M059J (cell line): ENCODE measurements around the gene TAS2R40. TPM values are rescaled to one million over a fixed set of nuclear protein-coding genes. Genes with fewer than 3 reads are reported as not detected.
"Not testable (repeated sequence)": the region's sequence is repeated elsewhere in the genome, so short reads cannot be mapped to it uniquely, and the experiment has no call there.

Experiments used
- DNase-seq: peaks from one replicate; pipeline ENCODE4 v3.0.0-alpha.2; 2012; ENCODE audit warnings: low read depth
- total RNA-seq: library from RNA; depleted of rRNA; stranded (reverse); fragments of >200 nt; shearing (Covaris generic); gene quantifications from 2 replicates; pipeline ENCODE4 v1.2.3, GENCODE V29; 2014; rRNA removed

The TAS2R40 gene
- total RNA-seq = not detected in 2 replicates

GRCh38 chr7:143221737-143222136 lies at the start of gene TAS2R40:
TAS2R40 (plus strand) TSS chr7:143222037; CDS start chr7:143222079, 42 bp downstream.
- DNase-seq = no peak

- peak; percentile 2 for DNase-seq
Measured at GRCh38 chr7:143172354-143172753, 49.5 kb upstream of the TAS2R40 start.

GRCh38 chr7:143176128-143176527 lies 45.7 kb upstream of the TAS2R40 start:
- DNase-seq = no peak

DNA sequence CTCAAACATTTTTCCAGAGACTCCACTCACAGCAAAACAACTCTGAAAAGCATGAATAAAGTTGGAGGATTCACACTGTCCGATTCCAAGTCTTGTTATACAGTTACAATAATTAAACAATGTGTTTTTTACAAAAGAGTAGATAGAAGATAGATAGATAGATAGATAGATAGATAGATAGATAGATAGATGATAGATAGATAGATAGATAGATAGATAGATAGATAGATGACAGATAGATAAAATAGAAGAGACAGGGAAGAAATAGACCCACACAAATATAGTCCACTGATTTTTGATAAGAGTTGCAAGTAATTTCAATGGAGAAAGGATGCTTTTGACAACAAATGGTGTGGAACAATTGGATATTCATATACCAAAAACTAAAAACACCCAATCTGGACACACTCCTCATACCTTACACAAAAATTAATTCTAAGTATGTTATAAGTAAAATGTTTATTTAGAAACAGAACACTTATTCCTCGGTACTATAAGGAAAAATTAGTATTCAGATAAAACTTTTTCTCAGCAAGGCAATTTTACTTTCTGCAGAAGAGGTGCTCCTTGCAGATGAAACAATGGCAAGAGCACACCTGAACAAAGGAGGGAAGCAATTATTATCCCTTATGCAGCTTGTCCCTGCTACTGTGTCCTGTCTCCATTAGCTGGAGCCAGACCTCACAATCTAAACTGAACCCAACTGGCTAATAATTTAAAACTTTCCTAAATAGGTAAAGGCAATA lies 44.3 kb upstream of the TAS2R40 start:
- DNase-seq = no peak

GRCh38 chr7:143180771-143181170 lies 41.1 kb upstream of the TAS2R40 start:
- not testable (repeated sequence) for DNase-seq

- DNase-seq = no peak
Measured at GRCh38 chr7:143181349-143181748, 40.5 kb upstream of the TAS2R40 start.

DNA sequence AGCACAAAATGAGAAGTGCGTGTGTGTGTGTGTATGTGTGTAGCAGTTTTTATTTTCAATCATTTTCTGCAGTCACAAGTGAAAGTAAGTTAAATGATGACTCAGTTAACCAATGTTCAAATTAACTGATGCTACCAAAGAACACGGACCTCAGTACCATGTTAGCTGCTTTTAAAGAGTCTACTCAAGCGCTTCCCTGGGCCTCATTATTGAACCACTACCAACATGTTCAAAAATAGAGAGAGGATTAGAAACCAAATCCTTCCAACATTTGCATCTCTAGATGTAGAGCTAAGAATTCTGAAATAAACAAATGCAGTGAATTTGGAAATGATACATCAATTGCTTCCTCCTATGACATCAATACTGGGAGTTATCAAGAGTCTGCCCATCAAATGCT lies 38.8 kb upstream of the TAS2R40 start, which contains the start of gene TAS2R39:
TAS2R39 (plus strand) TSS at position 396 of the 400 bp plus-strand sequence; CDS start at position 396, 0 bp downstream.
- no peak for DNase-seq

GRCh38 chr7:143185551-143185950 lies 36.3 kb upstream of the TAS2R40 start:
- DNase-seq = no peak

- DNase-seq = no peak
Measured at GRCh38 chr7:143188994-143189393, 32.8 kb upstream of the TAS2R40 start.

DNA sequence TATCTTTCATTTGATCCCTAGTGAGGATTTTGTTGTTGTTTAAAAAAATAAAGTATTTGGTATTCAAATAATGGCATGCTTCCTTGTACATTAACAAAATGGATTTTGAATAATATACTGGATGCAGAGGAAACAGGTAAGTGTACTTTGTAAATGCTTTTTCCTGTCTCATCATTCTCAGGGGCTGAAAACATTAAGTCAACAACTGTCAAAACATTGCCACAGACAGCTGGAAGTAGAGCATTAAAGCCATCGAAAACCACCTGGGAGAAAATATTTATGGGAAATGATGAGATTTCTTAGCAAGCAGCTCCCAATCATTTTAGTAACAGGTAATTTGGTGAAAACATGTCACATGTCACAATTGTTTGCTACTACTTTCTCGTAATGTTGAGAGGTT lies 28.0 kb upstream of the TAS2R40 start:
- no peak for DNase-seq

DNA sequence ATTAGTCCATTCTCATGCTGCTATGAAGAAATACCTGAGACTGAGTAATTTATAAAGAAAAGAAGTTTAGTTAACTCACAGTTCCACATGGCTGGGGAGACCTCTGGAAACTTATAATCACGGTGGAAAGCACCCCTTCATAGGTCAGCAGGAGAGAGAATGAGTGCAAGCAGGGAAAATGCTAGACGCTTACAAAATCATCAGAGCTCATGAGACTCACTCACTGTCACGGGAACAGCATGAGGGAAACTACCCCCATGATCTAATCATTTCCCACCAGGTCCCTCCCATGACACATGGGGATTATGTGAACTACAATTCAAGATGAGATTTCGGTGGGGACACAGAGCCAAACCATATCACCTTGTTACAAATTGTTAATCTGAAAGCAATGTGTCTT lies 22.8 kb upstream of the TAS2R40 start:
- DNase-seq = no peak

DNA sequence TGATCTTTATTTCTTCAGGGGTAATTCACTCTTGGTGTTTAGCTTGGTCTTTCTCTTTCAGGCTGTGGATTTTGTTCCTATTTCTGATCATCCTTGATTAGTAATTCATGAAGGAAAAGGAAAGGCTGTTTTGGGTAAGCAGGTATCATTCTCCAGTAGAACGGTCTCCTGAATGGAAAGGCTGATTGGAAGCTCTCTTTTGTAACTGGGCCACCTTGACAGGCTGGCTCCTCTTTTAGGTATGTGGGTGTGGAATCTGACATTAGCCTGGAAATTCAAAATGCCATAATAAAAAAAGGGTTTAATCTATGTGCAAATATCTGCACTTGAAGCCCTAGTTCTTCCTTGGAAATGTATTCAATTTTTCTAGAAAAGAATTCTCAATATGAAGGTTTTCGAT lies 19.7 kb upstream of the TAS2R40 start:
- no peak for DNase-seq

DNA sequence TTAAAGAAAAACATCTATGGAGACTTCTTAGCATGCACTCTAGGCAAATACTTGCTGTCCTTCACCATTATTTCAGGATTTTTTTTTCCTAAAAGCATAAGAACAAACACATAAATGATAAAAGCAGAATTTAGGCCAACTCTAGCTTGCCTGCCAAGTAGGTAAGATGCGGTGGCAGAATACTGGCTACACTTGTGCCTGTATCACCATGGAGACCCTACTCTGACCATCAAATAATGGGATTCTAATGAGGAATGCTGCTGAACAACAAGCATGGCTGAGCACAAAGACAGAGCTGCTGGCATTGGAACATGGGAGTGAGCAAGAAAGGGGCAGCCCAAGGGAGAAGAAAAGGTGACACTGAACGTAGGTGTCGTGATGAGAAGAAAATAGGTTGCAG lies 18.5 kb upstream of the TAS2R40 start:
- DNase-seq = no peak

GRCh38 chr7:143205560-143206293 lies 16.1 kb upstream of the TAS2R40 start:
- DNase-seq = peak; percentile 40

DNA sequence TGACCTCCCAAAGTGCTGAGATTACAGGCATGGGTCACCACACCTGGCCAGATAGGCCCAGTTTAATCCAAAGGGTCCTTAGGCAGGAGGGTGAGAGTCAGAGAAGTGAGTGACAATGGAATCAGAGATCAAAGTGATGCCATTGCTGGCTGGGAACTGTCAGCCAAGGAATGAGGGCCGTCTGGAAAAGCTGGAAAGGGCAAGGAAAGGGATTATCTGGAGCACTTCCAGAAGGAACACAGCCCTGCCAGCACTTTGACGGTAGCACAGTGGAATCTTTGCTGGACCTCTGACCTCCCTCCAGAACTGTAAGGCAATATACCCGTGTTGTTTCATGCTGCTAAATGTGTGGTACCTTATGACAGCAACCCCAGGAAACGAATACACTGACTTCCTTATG lies 11.3 kb upstream of the TAS2R40 start:
- no peak for DNase-seq

DNA sequence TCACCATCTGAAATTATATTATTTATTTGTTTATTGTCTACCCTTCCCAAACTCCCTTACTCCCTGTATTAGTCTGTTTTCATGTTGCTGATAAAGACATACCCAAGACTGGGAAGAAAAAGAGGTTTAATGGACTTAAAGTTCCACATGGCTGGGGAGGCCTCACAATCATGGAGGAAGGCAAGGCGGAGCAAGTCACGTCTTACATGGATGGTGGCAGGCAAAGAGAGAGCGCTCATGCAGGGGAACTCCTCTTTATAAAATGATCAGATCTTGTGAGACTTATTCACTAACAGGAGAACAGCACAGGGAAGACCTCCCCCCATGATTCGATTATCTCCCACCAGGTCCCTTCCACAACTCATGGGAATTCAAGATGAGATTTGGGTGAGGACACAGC lies 8.4 kb upstream of the TAS2R40 start:
- DNase-seq = not testable (repeated sequence)

GRCh38 chr7:143214789-143215679 lies 6.8 kb upstream of the TAS2R40 start:
- DNase-seq = peak; percentile 78

DNA sequence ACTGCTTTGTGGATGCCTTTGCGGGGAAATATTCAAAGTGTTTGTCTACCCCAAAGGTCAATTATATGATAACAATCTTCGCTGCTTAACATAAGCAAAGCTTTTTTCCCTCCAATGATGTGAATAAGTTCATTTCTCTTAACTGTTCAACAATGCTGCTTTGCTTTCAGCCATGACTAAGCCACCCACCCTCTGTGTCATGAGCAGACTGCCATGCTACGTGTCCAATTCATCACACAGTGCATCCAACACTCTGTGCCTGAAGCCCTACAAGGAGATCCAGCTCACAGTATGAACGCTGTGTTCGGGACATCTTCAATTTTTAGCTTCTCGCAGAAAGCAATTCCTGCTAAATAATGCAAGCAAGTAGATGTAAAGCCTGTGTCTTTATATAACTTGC lies 5.7 kb upstream of the TAS2R40 start:
- DNase-seq = peak; percentile 5

DNA sequence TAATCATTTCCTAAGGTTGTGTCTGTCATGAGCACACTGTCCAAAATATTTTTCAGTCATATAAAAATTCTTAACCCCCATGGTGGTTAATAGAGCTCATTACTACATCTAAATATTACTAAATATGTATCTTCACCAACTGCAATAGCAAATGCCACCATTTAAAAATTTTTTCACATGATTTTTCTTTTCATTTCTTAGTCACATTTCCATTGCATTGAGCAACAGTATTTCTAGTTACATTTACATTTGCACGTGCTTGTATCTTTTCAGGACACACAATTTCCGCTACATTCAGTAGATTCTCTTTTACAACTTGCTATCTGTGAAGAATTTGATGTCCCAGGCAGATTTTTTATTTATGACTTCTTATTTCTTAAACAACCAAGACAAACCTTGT lies 5.2 kb upstream of the TAS2R40 start:
- no peak for DNase-seq

DNA sequence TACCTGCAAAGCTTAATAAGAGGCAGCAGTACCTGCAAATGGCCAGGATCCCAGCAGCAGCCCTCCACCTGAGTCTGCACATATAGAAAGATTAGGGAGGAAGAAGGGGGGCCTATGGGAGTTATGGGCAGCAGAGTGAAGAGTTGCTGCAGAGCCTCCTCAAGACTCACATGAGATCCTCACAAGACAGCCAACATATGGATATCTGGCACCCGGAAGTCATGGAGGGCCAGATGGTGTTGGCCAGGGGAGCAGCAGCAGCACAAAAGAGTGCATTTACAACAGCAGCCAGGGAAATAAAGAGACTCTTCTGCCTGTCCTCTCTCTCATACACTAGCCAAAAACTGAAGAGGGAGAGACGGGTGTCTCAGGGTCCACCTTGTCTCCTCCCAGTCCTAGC lies 4.0 kb upstream of the TAS2R40 start:
- no peak for DNase-seq

DNA sequence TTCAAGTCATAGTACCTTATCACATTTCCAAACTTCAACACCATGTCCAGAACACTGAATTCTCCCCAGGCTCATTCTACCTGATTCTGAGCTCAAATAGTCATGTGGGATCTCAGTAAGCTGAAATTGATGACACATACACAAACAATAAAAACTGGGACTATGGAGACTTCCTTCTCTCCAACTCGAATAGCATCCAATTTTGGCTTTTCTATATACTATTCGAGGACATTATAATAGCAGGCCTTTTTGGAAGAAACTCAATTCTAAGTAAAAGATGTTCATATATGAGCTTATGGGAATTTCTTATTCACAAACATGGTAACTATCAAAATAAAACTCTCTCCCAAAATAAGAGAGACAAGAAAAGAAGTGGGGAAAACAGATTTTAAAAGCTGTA lies 551 bp upstream of the TAS2R40 start:
- DNase-seq = no peak

DNA sequence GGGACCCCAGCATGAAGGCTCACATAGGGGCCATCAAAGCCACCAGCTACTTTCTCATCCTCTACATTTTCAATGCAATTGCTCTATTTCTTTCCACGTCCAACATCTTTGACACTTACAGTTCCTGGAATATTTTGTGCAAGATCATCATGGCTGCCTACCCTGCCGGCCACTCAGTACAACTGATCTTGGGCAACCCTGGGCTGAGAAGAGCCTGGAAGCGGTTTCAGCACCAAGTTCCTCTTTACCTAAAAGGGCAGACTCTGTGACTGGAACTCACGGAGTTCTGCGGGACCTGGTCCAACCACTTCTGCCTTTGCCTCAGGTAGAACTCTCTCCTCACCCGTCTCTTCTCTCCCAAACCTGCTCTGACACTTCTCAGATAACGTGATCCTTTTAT lies 945 bp downstream of the TAS2R40 start:
- DNase-seq = no peak
